Neural cell (in vitro differentiated cells): Measurements from ENCODE around the gene PCDH9. TPM values are rescaled to one million over a fixed set of nuclear protein-coding genes. Genes with fewer than 3 reads are reported as not detected.

Experiments used
- H2AFZ ChIP-seq: fragments of 200-600, 300-800 bp; sonication (generic), shearing (Covaris generic); 2 replicates; pipeline ENCODE4 v1.6.0; 2014; ENCODE audit warnings: low read depth, mild to moderate bottlenecking, antibody characterized with exemption, low read length, moderate library complexity
- H3F3A ChIP-seq: fragments of 200-600 bp; shearing (Covaris generic); 2 replicates; pipeline ENCODE4 v1.6.1; 2016; ENCODE audit warnings: mild to moderate bottlenecking, moderate library complexity, mixed read lengths, antibody characterized with exemption, low read length; ENCODE audit not compliant: insufficient read depth, poor library complexity, severe bottlenecking
- H3K27ac ChIP-seq: fragments of 200-600, 300-800 bp; sonication (generic), shearing (Covaris generic); 2 replicates; pipeline ENCODE4 v1.5.1; 2014; ENCODE audit warnings: mild to moderate bottlenecking, low read length, moderate library complexity
- H3K27me3 ChIP-seq: fragments of 300-800, 200-600 bp; sonication (generic), shearing (Covaris generic); 2 replicates; pipeline ENCODE4 v1.6.0; 2014; ENCODE audit warnings: mild to moderate bottlenecking, low read depth, low read length, moderate library complexity; ENCODE audit not compliant: insufficient read depth
- H3K36me3 ChIP-seq: fragments of 300-800, 200-600 bp; sonication (generic), shearing (Covaris generic); 2 replicates; pipeline ENCODE4 v1.5.1; 2014; ENCODE audit warnings: mild to moderate bottlenecking, antibody characterized with exemption, low read length, moderate library complexity; ENCODE audit not compliant: insufficient read depth
- H3K4me2 ChIP-seq: fragments of 300-800, 200-600 bp; sonication (generic), shearing (Covaris generic); 2 replicates; pipeline ENCODE4 v1.6.0; 2014; ENCODE audit warnings: mild to moderate bottlenecking, low read length
- H3K4me3 ChIP-seq: fragments of 300-800, 200-600 bp; sonication (generic), shearing (Covaris generic); 2 replicates; pipeline ENCODE4 v1.5.1; 2014; ENCODE audit warnings: mild to moderate bottlenecking, low read length, moderate library complexity
- H3K79me2 ChIP-seq: fragments of 200-600 bp; shearing (Covaris generic); replicated peaks from 2 replicates; pipeline ENCODE4 v1.6.0; 2014; ENCODE audit warnings: mild to moderate bottlenecking, low read length, moderate library complexity; ENCODE audit not compliant: insufficient read depth
- H3K9ac ChIP-seq: fragments of 300-800, 200-600 bp; sonication (generic), shearing (Covaris generic); 2 replicates; pipeline ENCODE4 v1.6.1; 2016; ENCODE audit warnings: mild to moderate bottlenecking, low read length, mixed read lengths
- H3K9me2 ChIP-seq: fragments of 200-600 bp; shearing (Covaris generic); 2 replicates; pipeline ENCODE4 v1.6.1; 2016; ENCODE audit warnings: mild to moderate bottlenecking, low read length, mixed read lengths; ENCODE audit not compliant: insufficient read depth
- H3K9me3 ChIP-seq: fragments of 200-600, 300-800 bp; sonication (generic), shearing (Covaris generic); 2 replicates; pipeline ENCODE4 v1.6.1; 2016; ENCODE audit warnings: mild to moderate bottlenecking, mixed run types, low read length, moderate library complexity, mixed read lengths
- H4K20me1 ChIP-seq: fragments of 200-600 bp; shearing (Covaris generic); 2 replicates; pipeline ENCODE4 v1.6.1; 2016; ENCODE audit warnings: mild to moderate bottlenecking, mixed run types; ENCODE audit not compliant: insufficient read depth
- CTCF ChIP-seq: fragments of 450-650 bp; IDR thresholded peaks from 2 replicates; pipeline ENCODE4 v1.5.1; 2014; ENCODE audit warnings: antibody characterized with exemption, mild to moderate bottlenecking, moderate library complexity; ENCODE audit not compliant: poor library complexity, severe bottlenecking
- EP300 ChIP-seq: fragments of 450-650 bp; conservative IDR thresholded peaks from 2 replicates; pipeline ENCODE4 v1.6.1; 2014; ENCODE audit warnings: antibody characterized with exemption, mild to moderate bottlenecking, moderate library complexity; ENCODE audit not compliant: poor library complexity, severe bottlenecking
- EZH2 ChIP-seq: fragments of 200-600, 300-800 bp; shearing (Covaris generic), sonication (generic); IDR thresholded peaks from 2 replicates; pipeline ENCODE4 v1.6.1; 2014; ENCODE audit warnings: antibody characterized with exemption, low read length, borderline replicate concordance, mild to moderate bottlenecking; ENCODE audit not compliant: insufficient read depth, poor library complexity, severe bottlenecking
- MXI1 ChIP-seq: fragments of 450-650 bp; conservative IDR thresholded peaks from 2 replicates; pipeline ENCODE4 v1.6.1; 2014; ENCODE audit warnings: antibody characterized with exemption, mild to moderate bottlenecking; ENCODE audit not compliant: poor library complexity, severe bottlenecking
- POLR2AphosphoS5 ChIP-seq: IDR thresholded peaks from 2 replicates; pipeline ENCODE4 v1.6.1; 2012
- RAD21 ChIP-seq: fragments of 450-650 bp; conservative IDR thresholded peaks from 2 replicates; pipeline ENCODE4 v1.6.1; 2014; ENCODE audit warnings: antibody characterized with exemption, mild to moderate bottlenecking, moderate library complexity
- REST ChIP-seq: IDR thresholded peaks from 2 replicates; pipeline ENCODE4 v1.6.1; 2012; ENCODE audit warnings: borderline replicate concordance
- SMC3 ChIP-seq: fragments of 450-650 bp; conservative IDR thresholded peaks from 2 replicates; pipeline ENCODE4 v1.6.1; 2014; ENCODE audit warnings: antibody characterized with exemption, mild to moderate bottlenecking, moderate library complexity; ENCODE audit not compliant: poor library complexity
- TAF1 ChIP-seq: IDR thresholded peaks from 2 replicates; pipeline ENCODE4 v1.6.1; 2012; ENCODE audit warnings: low read depth
- polyA plus RNA-seq: library from polyadenylated mRNA; depleted of rRNA; stranded (reverse); fragments of >200 nt; gene quantifications from 2 replicates; pipeline ENCODE4 v1.2.3, GENCODE V29; 2014

The PCDH9 gene
- polyA plus RNA-seq, 1 donor from 2014 or later, result 4.6 TPM

- Histone ChIP-seq H3K79me2 (no peaks in the 10 kb centered on the region), H3K27ac (no peak overlapping the region), H4K20me1 (no peaks in the 10 kb centered on the region)
These were observed 78.1 kb downstream of the PCDH9 start for GRCh38 chr13:67152085-67152484.

GRCh38 chr13:67151652-67152051 lies 78.5 kb downstream of the PCDH9 start:
- no peak for TF ChIP-seq EP300
- H3K9ac ChIP-seq, result no peak overlapping the region
- no peak overlapping the region for H2AFZ ChIP-seq
- H4K20me1 ChIP-seq, result no peaks in the 10 kb centered on the region
- H3K27ac ChIP-seq, result no peak overlapping the region
- H3K36me3 ChIP-seq, result no peaks in the 10 kb centered on the region
- H3K9me2 ChIP-seq, result no peaks in the 10 kb centered on the region
- no peaks in the 10 kb centered on the region for H3K27me3 ChIP-seq
- H3K4me2 ChIP-seq, result no peak overlapping the region
- peaks cover 4% of the 10 kb centered on the region for H3F3A ChIP-seq
- H3K79me2 ChIP-seq, result no peaks in the 10 kb centered on the region
- no peaks in the 10 kb centered on the region for H3K9me3 ChIP-seq
- no peak overlapping the region for H3K4me3 ChIP-seq

More at GRCh38 chr13:67152085-67152484, 78.1 kb downstream of the PCDH9 start:
- peaks cover 4% of the 10 kb centered on the region for H3F3A ChIP-seq
- no peaks in the 10 kb centered on the region for H3K36me3 ChIP-seq
- TF ChIP-seq POLR2AphosphoS5, result no peak
- no peak for TF ChIP-seq CTCF
- TF ChIP-seq TAF1, result no peak
- TF ChIP-seq EP300, result no peak
- no peak for TF ChIP-seq SMC3
- no peak for TF ChIP-seq EZH2
- TF ChIP-seq RAD21, result no peak
- TF ChIP-seq MXI1, result no peak
- TF ChIP-seq REST, result no peak
- H3K4me2 ChIP-seq, result no peak overlapping the region
- H3K27me3 ChIP-seq, result no peaks in the 10 kb centered on the region
- H3K9me3 ChIP-seq, result no peaks in the 10 kb centered on the region
- H3K9me2 ChIP-seq, result no peaks in the 10 kb centered on the region
- no peak overlapping the region for H3K4me3 ChIP-seq
- H2AFZ ChIP-seq, result no peak overlapping the region
- H3K9ac ChIP-seq, result no peak overlapping the region

- no peak overlapping the region for H3K9ac ChIP-seq
- TF ChIP-seq RAD21 (no peak), EP300 (no peak), SMC3 (no peak), MXI1 (no peak), POLR2AphosphoS5 (no peak), TAF1 (no peak), CTCF (no peak), REST (no peak), EZH2 (no peak)
- no peaks in the 10 kb centered on the region for H4K20me1 ChIP-seq
- H3K27ac ChIP-seq, result no peak overlapping the region
- no peaks in the 10 kb centered on the region for H3K9me2 ChIP-seq
- H2AFZ ChIP-seq, result no peak overlapping the region
- H3K27me3 ChIP-seq, result no peaks in the 10 kb centered on the region
- H3K36me3 ChIP-seq, result no peaks in the 10 kb centered on the region
- H3K4me3 ChIP-seq, result no peak overlapping the region
- H3K79me2 ChIP-seq, result no peaks in the 10 kb centered on the region
- H3F3A ChIP-seq, result peaks cover 4% of the 10 kb centered on the region
- H3K4me2 ChIP-seq, result no peak overlapping the region
- no peaks in the 10 kb centered on the region for H3K9me3 ChIP-seq
These were observed 79.5 kb downstream of the PCDH9 start for GRCh38 chr13:67150608-67151007.
